ENCODE results near the gene TTC9C. TPM values are rescaled to one million over a fixed set of nuclear protein-coding genes. Genes with fewer than 3 reads are reported as not detected.
"Not testable (repeated sequence)": the region's sequence is repeated elsewhere in the genome, so short reads cannot be mapped to it uniquely, and the experiment has no call there.

Gene TTC9C
- total RNA-seq, 2 experiments from 2014 or later = 44.3 to 46.1 TPM

DNA sequence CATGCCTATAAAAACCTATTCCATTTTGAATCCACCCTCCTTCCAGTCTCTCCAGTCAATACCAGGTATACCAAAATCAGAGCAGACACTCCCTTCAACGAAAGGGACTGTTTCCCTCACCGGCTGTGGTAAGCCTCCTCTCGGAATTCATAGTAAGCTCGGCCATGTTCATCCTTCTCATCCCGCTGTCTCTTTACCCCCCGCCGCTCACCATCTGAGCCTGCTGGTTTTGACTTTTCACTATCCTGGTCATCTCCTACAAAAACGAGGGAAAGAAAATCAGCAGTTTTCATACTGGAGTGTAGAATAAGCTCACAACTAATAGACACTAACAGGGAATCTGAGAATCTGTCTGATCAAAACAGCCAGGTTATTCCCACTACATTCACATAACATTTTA, 4.1 kb upstream of the TTC9C start:
- Mint-ChIP-seq H3K4me1 (ENCODE audit: low read depth) (peaks cover 54% of the 10 kb centered on the region), H3K27me3 (ENCODE audit: low read depth) (no peaks in the 10 kb centered on the region), H3K27ac (peak overlapping the region; percentile 17), H3K9me3 (ENCODE audit: insufficient read depth) (no peaks in the 10 kb centered on the region), H3K36me3 (ENCODE audit: low read depth) (peaks cover 81% of the 10 kb centered on the region), H3K4me3 (peak overlapping the region; percentile 94)
- ChIA-PET CTCF (interaction anchor here (1.0 to 4.1 kb wide), 5 partner anchors 8 to 133 kb away, joined by 3 to 12 read pairs (median 4); partner anchors contain the start of gene TUT1), POLR2A (interaction anchor here (1.0 to 7.7 kb wide), 5 partner anchors 13 to 131 kb away, joined by 5 to 123 read pairs (median 8); partner anchors contain the start of genes BSCL2, C11orf98, CSKMT and GNG3)
- no peak for ATAC-seq
- no peak for DNase-seq

DNA sequence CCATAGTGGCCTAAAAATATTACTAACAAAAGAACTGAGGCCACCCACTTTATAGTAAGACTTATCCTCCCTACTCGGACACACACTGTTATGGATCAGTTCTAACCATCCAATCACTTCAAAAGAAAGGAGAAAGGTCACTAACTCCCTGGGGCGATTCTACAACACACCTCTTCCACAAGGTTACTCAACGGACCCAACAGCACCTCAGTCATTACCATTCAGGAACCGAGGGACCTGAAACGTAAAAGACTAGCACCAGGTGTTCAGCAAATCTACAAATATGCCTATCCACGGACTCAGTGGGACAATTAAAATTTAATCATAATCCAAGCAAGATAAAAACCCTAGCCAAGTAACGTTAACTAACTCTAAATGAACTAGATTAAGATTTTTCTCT, 2.6 kb upstream of the TTC9C start:
- peaks cover 53% of the 10 kb centered on the region for H3K4me1 Mint-ChIP-seq (ENCODE audit: low read depth)
- H3K36me3 Mint-ChIP-seq (ENCODE audit: low read depth) = peaks cover 71% of the 10 kb centered on the region
- CTCF ChIA-PET = interaction anchor here (0.8 to 4.1 kb wide), 7 partner anchors 8 to 62 kb away, joined by 3 to 12 read pairs (median 4); partner anchors contain the start of genes TMEM179B and ZBTB3
- POLR2A ChIA-PET = interaction anchor here (1.2 to 7.7 kb wide), 9 partner anchors 15 to 156 kb away, joined by 4 to 123 read pairs (median 23); partner anchors contain the start of genes BSCL2, GNG3, LBHD1 and POLR2G
- no peak for DNase-seq
- H3K27me3 Mint-ChIP-seq (ENCODE audit: low read depth) = no peaks in the 10 kb centered on the region
- peak overlapping the region; percentile 96 for H3K27ac Mint-ChIP-seq
- H3K4me3 Mint-ChIP-seq = peak overlapping the region; percentile 94
- no peaks in the 10 kb centered on the region for H3K9me3 Mint-ChIP-seq (ENCODE audit: insufficient read depth)
- no peak for ATAC-seq

DNA sequence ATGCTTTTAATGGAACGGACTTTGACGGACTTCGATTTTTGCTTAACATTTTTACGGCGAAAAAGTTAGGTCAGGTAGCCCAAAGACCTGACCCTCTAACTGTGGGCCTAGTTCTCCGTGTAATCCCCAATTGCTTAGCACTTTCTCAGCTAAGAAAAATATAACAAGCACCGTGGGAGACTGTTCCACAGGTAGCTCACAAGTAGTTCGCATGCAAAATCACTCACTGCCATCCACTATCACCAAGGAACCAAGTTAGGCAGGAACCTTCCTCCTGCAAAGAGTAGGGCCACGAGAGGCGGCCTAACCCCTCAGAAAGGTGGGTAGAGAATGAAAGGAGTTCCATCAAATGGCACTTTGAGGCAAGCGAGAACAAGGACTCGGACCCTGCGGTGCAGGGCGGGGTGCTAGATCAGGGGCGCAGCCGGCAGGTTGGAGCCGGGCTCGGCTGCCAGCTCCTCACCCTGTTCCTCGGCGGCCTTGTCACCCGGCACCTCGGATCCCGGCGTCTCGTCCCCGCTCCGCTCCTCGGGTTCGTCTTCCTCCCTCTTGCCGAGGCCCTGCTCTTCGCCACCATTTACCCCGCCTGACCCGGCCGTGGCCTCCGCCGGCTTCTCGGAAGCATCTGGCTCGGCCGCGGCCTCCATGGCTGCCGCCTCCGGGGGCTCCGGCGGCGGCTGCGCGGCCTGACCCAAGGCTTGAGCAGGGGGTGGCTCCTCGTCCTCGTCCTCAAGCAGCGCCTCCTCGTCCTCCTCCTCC, 2.0 kb upstream of the TTC9C start:
- peak; percentile 39 for DNase-seq
- CTCF ChIA-PET = interaction anchor here (0.6 to 4.1 kb wide), 13 partner anchors 9 to 155 kb away, joined by 3 to 12 read pairs (median 5); partner anchors contain the start of genes SLC3A2, TAF6L, TMEM179B and ZBTB3
- Mint-ChIP-seq H3K27ac (peak overlapping the region; percentile 96), H3K36me3 (ENCODE audit: low read depth) (peaks cover 69% of the 10 kb centered on the region), H3K27me3 (ENCODE audit: low read depth) (no peaks in the 10 kb centered on the region), H3K4me3 (peak overlapping the region; percentile 94), H3K4me1 (ENCODE audit: low read depth) (peaks cover 52% of the 10 kb centered on the region), H3K9me3 (ENCODE audit: insufficient read depth) (no peaks in the 10 kb centered on the region)
- POLR2A ChIA-PET = interaction anchor here (0.7 to 7.7 kb wide), 17 partner anchors 16 to 155 kb away, joined by 3 to 123 read pairs (median 11); partner anchors contain the start of genes BSCL2, C11orf98, CSKMT and GNG3
- ATAC-seq = no peak

DNA sequence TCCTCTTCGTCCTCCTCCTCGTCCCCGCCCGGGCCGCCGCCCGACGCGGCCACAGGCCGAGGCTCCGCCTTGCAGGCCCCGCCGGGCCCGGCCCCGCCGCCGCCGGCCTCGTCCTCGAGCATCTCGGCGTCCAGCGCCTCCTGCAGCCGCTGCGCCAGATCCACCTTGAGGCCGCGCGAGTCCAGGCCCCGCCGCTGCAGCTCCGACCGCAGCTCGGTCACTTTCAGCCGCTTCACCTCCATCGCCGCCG, 1.4 kb upstream of the TTC9C start:
- H3K27ac Mint-ChIP-seq = peak overlapping the region; percentile 96
- no peaks in the 10 kb centered on the region for H3K9me3 Mint-ChIP-seq (ENCODE audit: insufficient read depth)
- H3K27me3 Mint-ChIP-seq (ENCODE audit: low read depth) = no peaks in the 10 kb centered on the region
- no peak for DNase-seq
- POLR2A ChIA-PET = interaction anchor here (0.8 to 7.7 kb wide), 19 partner anchors 8 to 155 kb away, joined by 3 to 123 read pairs (median 11); partner anchors contain the start of genes BSCL2, C11orf98, CSKMT and GNG3
- no peak for ATAC-seq
- CTCF ChIA-PET = interaction anchor here (0.6 to 2.3 kb wide), 18 partner anchors 10 to 154 kb away, joined by 3 to 12 read pairs (median 4); partner anchors contain the start of genes BSCL2, C11orf98, CSKMT and GNG3
- H3K36me3 Mint-ChIP-seq (ENCODE audit: low read depth) = peaks cover 66% of the 10 kb centered on the region
- H3K4me3 Mint-ChIP-seq = peak overlapping the region; percentile 94
- H3K4me1 Mint-ChIP-seq (ENCODE audit: low read depth) = peaks cover 50% of the 10 kb centered on the region

DNA sequence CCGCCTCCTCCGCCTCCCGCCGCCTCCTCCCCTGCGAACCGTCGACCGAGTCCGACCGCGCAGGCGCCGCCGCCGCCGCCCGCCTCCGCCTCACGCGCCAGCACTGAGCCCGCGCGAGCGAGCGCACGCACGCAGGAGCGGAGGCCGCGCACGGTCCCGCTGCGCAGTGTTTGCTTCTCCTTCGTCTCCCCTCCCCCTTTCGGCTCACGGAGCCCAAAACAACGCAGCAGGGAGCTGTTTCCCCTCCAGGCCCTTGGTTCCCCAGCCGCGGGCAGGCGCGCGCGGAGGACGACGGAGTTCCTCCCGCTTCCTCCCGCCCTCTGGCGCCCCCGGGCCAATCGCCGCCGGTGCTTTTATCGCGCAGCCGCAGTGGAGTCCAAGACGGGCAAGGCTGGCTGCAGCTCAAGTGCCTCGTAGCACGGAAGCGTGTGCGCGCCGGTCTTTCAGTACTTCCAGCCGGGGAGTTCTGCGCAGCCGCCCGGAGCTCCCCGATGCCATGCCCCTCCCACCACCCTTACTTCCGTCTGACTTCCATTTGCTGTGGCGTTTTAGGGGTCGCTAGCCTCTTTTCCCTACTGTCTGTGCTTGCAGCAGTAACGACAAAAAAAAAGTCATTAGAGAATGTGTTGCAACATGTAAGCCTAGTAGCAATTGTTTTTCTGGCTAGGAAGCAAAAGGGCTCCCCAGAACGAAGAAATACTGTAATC, 968 bp upstream of the TTC9C start, which contains the start of gene HNRNPUL2:
TSS of gene HNRNPUL2 (minus strand) at position 293 of the 707 bp plus-strand sequence. CDS start 301 bp downstream, outside the sequence.
- no peaks in the 10 kb centered on the region for H3K9me3 Mint-ChIP-seq (ENCODE audit: insufficient read depth)
- peaks cover 61% of the 10 kb centered on the region for H3K36me3 Mint-ChIP-seq (ENCODE audit: low read depth)
- peak within 1 kb of the TSS; percentile 96 for H3K27ac Mint-ChIP-seq
- ChIA-PET CTCF (interaction anchor here (0.6 to 2.3 kb wide), 24 partner anchors 10 to 154 kb away, joined by 3 to 12 read pairs (median 4); partner anchors contain the start of genes BSCL2, C11orf98, CSKMT and GNG3), POLR2A (interaction anchor here (0.6 to 7.7 kb wide), 23 partner anchors 8 to 154 kb away, joined by 3 to 123 read pairs (median 6); partner anchors contain the start of genes BSCL2, C11orf98, CSKMT and GANAB)
- ATAC-seq (peak; percentile 87), DNase-seq (peak; percentile 99)
- peaks cover 46% of the 10 kb centered on the region for H3K4me1 Mint-ChIP-seq (ENCODE audit: low read depth)
- peak within 1 kb of the TSS; percentile 94 for H3K4me3 Mint-ChIP-seq
- no peaks in the 10 kb centered on the region for H3K27me3 Mint-ChIP-seq (ENCODE audit: low read depth)

DNA sequence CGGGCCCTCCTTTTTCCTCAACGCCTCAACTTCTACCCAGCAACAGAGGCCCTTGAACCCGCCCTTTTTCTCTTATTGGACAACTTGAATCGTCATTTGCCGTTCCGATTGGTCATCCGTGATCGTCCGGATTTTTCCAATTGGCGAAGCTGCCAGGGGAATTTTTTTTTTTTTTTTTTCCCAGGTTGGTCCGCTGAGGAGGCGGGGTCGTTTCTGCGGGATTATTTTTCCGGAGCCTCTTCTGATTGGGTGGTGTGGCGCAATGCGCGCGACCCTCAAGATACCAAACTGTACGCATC, 465 bp upstream of the TTC9C start:
- H3K27me3 Mint-ChIP-seq (ENCODE audit: low read depth) = no peaks in the 10 kb centered on the region
- no peaks in the 10 kb centered on the region for H3K9me3 Mint-ChIP-seq (ENCODE audit: insufficient read depth)
- H3K27ac Mint-ChIP-seq = peak overlapping the region; percentile 96
- H3K4me1 Mint-ChIP-seq (ENCODE audit: low read depth) = peaks cover 41% of the 10 kb centered on the region
- DNase-seq (peak; percentile 92), ATAC-seq (peak; percentile 63)
- POLR2A ChIA-PET = interaction anchor here (0.6 to 7.7 kb wide), 23 partner anchors 9 to 154 kb away, joined by 3 to 123 read pairs (median 8); partner anchors contain the start of genes BSCL2, C11orf98, CSKMT and GANAB
- CTCF ChIA-PET = interaction anchor here (0.6 to 2.3 kb wide), 19 partner anchors 13 to 153 kb away, joined by 3 to 12 read pairs (median 4); partner anchors contain the start of genes C11orf98, CSKMT, MTA2 and NXF1
- peaks cover 58% of the 10 kb centered on the region for H3K36me3 Mint-ChIP-seq (ENCODE audit: low read depth)
- H3K4me3 Mint-ChIP-seq = peak overlapping the region; percentile 94

DNA sequence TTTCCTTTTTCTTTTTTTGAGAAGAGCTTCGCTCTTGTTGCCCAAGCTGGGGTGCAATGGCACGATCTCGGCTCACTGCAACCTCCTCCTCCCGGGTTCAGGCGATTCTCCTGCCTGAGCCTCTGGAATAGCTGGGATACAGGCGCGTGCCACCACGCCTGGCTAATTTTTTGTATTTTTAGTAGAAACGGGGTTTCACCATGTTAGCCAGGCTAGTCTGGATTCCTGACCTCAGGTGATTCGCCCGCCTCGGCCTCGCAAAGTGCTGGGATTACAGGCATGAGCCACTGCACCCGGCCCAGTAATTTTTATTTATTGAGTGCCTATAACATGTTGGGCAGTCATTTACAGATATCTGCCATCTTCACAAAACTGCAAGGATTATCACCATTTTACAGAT, 1.8 kb downstream of the TTC9C start:
- Mint-ChIP-seq H3K4me1 (ENCODE audit: low read depth) (peaks cover 26% of the 10 kb centered on the region), H3K4me3 (peak overlapping the region; percentile 94), H3K36me3 (ENCODE audit: low read depth) (peaks cover 46% of the 10 kb centered on the region)
- not testable (repeated sequence) for H3K27me3 Mint-ChIP-seq (ENCODE audit: low read depth); DNase-seq; ATAC-seq; H3K27ac Mint-ChIP-seq; H3K9me3 Mint-ChIP-seq (ENCODE audit: insufficient read depth)
- POLR2A ChIA-PET = interaction anchor here (0.9 to 4.9 kb wide), 5 partner anchors 23 to 125 kb away, joined by 3 to 58 read pairs (median 15); partner anchors contain the start of genes TMEM179B, WDR74 and ZBTB3
- CTCF ChIA-PET = interaction anchor here (1.9 to 3.3 kb wide), 4 partner anchors 24 to 56 kb away, joined by 9 to 14 read pairs (median 10); partner anchors contain the start of genes TAF6L and ZBTB3

DNA sequence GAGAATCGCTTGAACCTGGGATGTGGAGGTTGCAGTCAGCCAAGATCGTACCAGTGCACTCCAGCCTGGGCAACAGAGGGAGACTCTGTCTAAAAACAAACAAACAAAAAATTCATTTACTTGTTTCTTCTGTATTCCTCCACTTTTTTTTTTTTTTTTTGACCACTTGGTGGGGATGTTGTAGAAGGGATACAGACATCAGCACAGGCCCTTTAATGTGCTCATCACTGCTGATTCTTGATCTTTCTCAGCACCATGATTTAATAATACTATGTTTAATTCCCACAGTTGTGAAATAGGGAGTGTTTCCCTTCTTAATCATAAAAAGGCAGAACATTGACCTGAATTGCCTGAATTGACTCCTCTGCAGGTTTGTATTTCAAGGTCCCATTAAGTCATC, 4.5 kb downstream of the TTC9C start:
- ChIA-PET POLR2A (no interaction called here), CTCF (interaction anchor here (1.2 kb wide), 1 partner anchor 53 kb away, joined by 4 read pairs; no protein-coding TSS in a partner anchor)
- ATAC-seq (no peak), DNase-seq (no peak)
- H3K27me3 Mint-ChIP-seq (ENCODE audit: low read depth) = no peaks in the 10 kb centered on the region
- no peak overlapping the region for H3K4me3 Mint-ChIP-seq
- peaks cover 22% of the 10 kb centered on the region for H3K4me1 Mint-ChIP-seq (ENCODE audit: low read depth)
- peak overlapping the region; percentile 43 for H3K27ac Mint-ChIP-seq
- no peaks in the 10 kb centered on the region for H3K9me3 Mint-ChIP-seq (ENCODE audit: insufficient read depth)
- H3K36me3 Mint-ChIP-seq (ENCODE audit: low read depth) = peaks cover 34% of the 10 kb centered on the region

DNA sequence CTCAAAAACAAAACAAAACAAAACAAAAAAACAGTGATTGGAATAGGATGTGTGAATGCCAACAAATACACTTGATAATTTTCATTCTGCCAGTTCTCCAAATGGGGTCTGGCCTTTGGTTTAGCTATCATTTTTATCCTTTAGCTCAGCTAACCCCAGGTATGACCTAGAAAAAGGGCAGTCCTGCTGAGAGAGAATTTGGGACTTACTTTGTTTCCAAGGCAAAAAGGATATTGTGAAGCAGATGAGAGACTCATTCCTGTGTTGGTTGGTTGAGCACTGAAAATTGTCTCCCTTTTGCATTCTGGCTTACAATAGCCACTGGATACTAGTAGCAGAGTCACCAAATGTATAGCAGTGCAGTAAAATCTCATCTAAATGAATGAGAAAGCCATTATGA, 8.9 kb downstream of the TTC9C start:
- CTCF ChIA-PET = interaction anchor here (0.7 to 1.4 kb wide), 3 partner anchors 17 to 50 kb away, joined by 3 read pairs; partner anchors contain the start of genes TMEM179B and ZBTB3
- Mint-ChIP-seq H3K9me3 (ENCODE audit: insufficient read depth) (no peaks in the 10 kb centered on the region), H3K27me3 (ENCODE audit: low read depth) (no peaks in the 10 kb centered on the region), H3K36me3 (ENCODE audit: low read depth) (peaks cover 40% of the 10 kb centered on the region), H3K27ac (no peak overlapping the region), H3K4me3 (no peak overlapping the region), H3K4me1 (ENCODE audit: low read depth) (peaks cover 6% of the 10 kb centered on the region)
- DNase-seq (no peak), ATAC-seq (no peak)
- POLR2A ChIA-PET = interaction anchor here (0.7 to 1.9 kb wide), 5 partner anchors 17 to 104 kb away, joined by 3 to 6 read pairs (median 3); partner anchors contain the start of genes TMEM179B, WDR74 and ZBTB3

DNA sequence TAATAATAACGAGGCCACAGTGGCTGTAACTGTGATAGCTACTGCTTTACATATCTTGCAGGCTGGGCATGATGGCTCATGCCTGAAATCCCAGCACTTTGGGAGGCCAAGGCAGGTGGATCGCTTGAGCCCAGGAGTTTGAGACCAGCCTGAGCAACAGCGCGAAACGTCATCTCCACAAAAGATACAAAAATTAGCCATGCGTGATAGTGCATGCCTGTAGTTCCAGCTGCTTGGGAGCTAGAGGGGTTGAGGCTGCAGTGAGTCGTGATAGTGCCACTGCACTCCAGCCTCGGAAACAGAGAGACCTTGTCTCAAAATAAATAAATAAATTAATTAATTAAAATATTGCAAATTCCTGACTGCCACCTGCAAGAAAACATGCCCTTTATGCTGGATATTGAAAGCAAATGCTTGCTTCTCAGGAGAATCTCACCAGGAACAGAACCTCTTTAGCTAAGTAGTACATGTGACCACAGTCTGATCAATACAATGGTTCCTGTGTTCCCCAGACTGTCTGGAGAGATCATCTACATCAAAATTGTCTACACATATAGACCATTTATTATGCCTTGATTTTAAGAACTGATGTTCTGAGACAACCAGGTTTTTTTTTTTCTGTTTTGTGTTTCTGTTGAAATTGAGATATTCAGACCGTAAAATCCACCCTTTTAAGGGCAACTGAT, 19.3 kb downstream of the TTC9C start:
- Mint-ChIP-seq H3K9me3 (ENCODE audit: insufficient read depth) (no peaks in the 10 kb centered on the region), H3K4me1 (ENCODE audit: low read depth) (peaks cover 24% of the 10 kb centered on the region), H3K4me3 (no peak overlapping the region), H3K27ac (no peak overlapping the region), H3K27me3 (ENCODE audit: low read depth) (no peaks in the 10 kb centered on the region), H3K36me3 (ENCODE audit: low read depth) (peaks cover 12% of the 10 kb centered on the region)
- DNase-seq = no peak
- CTCF ChIA-PET = interaction anchor here (1.1 kb wide), 1 partner anchor 40 kb away, joined by 4 read pairs; the partner anchor contains the start of gene TMEM179B
- POLR2A ChIA-PET = interaction anchor here (0.6 to 1.7 kb wide), 3 partner anchors 15 to 94 kb away, joined by 4 to 6 read pairs (median 4); partner anchors contain the start of gene STX5
- no peak for ATAC-seq
